ENCODE results near the gene NAGK.
"Not testable (repeated sequence)": the region's sequence is repeated elsewhere in the genome, so short reads cannot be mapped to it uniquely, and the experiment has no call there.

DNA sequence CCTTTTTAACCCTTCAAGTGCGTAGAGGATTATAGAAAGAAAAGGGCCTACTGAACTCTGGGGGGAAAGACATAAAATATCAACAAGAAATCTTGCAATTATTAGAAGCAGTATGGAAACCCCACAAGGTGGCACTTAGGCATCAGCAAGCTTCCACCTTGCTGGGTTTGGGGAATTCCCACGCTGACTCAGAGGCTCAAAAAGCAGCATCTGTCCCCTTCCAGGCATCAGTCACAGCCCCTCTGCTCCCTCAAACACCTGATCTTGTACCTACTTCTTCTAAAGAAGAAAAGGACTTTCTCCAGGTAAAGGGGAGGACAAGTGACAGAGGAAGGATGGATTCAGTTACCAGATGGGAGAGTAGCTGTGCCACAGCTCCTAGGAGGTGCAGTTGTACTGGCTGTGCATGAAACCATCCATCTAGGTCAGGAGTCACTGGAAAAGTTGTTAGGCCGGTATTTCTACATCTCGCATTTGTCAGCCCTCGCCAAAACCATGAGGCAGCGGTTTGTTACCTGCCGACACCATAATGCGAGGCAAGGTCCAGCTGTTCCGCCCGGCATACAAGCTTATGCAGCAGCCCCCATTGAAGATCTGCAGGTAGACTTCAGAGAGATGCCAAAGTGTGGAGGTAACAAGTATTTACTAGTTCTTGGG lies 18.6 kb upstream of the NAGK start:
- TF ChIP-seq, protein P1, sequence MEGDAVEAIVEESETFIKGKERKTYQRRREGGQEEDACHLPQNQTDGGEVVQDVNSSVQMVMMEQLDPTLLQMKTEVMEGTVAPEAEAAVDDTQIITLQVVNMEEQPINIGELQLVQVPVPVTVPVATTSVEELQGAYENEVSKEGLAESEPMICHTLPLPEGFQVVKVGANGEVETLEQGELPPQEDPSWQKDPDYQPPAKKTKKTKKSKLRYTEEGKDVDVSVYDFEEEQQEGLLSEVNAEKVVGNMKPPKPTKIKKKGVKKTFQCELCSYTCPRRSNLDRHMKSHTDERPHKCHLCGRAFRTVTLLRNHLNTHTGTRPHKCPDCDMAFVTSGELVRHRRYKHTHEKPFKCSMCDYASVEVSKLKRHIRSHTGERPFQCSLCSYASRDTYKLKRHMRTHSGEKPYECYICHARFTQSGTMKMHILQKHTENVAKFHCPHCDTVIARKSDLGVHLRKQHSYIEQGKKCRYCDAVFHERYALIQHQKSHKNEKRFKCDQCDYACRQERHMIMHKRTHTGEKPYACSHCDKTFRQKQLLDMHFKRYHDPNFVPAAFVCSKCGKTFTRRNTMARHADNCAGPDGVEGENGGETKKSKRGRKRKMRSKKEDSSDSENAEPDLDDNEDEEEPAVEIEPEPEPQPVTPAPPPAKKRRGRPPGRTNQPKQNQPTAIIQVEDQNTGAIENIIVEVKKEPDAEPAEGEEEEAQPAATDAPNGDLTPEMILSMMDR (tag by site-specific recombination; IDR thresholded peaks at IDR 0.05), result not testable (repeated sequence)
- TF ChIP-seq, protein P2, sequence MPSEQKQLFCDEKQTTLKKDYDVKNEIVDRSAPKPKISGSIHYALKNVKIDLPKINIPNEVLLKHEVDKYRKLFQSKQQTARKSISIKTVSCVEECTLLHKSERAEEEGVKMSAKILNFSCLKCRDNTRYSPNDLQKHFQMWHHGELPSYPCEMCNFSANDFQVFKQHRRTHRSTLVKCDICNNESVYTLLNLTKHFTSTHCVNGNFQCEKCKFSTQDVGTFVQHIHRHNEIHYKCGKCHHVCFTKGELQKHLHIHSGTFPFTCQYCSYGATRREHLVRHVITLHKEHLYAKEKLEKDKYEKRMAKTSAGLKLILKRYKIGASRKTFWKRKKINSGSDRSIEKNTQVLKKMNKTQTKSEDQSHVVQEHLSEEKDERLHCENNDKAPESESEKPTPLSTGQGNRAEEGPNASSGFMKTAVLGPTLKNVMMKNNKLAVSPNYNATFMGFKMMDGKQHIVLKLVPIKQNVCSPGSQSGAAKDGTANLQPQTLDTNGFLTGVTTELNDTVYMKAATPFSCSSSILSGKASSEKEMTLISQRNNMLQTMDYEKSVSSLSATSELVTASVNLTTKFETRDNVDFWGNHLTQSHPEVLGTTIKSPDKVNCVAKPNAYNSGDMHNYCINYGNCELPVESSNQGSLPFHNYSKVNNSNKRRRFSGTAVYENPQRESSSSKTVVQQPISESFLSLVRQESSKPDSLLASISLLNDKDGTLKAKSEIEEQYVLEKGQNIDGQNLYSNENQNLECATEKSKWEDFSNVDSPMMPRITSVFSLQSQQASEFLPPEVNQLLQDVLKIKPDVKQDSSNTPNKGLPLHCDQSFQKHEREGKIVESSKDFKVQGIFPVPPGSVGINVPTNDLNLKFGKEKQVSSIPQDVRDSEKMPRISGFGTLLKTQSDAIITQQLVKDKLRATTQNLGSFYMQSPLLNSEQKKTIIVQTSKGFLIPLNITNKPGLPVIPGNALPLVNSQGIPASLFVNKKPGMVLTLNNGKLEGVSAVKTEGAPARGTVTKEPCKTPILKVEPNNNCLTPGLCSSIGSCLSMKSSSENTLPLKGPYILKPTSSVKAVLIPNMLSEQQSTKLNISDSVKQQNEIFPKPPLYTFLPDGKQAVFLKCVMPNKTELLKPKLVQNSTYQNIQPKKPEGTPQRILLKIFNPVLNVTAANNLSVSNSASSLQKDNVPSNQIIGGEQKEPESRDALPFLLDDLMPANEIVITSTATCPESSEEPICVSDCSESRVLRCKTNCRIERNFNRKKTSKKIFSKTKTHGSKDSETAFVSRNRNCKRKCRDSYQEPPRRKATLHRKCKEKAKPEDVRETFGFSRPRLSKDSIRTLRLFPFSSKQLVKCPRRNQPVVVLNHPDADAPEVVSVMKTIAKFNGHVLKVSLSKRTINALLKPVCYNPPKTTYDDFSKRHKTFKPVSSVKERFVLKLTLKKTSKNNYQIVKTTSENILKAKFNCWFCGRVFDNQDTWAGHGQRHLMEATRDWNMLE (tag by site-specific recombination; conservative IDR thresholded peaks at IDR 0.05; ENCODE audit: low read depth), result not testable (repeated sequence)
- TF ChIP-seq, protein P3, sequence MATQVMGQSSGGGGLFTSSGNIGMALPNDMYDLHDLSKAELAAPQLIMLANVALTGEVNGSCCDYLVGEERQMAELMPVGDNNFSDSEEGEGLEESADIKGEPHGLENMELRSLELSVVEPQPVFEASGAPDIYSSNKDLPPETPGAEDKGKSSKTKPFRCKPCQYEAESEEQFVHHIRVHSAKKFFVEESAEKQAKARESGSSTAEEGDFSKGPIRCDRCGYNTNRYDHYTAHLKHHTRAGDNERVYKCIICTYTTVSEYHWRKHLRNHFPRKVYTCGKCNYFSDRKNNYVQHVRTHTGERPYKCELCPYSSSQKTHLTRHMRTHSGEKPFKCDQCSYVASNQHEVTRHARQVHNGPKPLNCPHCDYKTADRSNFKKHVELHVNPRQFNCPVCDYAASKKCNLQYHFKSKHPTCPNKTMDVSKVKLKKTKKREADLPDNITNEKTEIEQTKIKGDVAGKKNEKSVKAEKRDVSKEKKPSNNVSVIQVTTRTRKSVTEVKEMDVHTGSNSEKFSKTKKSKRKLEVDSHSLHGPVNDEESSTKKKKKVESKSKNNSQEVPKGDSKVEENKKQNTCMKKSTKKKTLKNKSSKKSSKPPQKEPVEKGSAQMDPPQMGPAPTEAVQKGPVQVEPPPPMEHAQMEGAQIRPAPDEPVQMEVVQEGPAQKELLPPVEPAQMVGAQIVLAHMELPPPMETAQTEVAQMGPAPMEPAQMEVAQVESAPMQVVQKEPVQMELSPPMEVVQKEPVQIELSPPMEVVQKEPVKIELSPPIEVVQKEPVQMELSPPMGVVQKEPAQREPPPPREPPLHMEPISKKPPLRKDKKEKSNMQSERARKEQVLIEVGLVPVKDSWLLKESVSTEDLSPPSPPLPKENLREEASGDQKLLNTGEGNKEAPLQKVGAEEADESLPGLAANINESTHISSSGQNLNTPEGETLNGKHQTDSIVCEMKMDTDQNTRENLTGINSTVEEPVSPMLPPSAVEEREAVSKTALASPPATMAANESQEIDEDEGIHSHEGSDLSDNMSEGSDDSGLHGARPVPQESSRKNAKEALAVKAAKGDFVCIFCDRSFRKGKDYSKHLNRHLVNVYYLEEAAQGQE (tag by site-specific recombination; IDR thresholded peaks at IDR 0.05), result not testable (repeated sequence)
- not testable (repeated sequence) for TF ChIP-seq ZNF416 (tag by site-specific recombination; IDR thresholded peaks at IDR 0.05); ZNF184 (tag by site-specific recombination; IDR thresholded peaks at IDR 0.05); ZNF302 (tag by site-specific recombination; IDR thresholded peaks at IDR 0.05; ENCODE audit: low read depth); TCF7L2 (IDR thresholded peaks at IDR 0.05; ENCODE audit: borderline replicate concordance, low read depth, low read length); HOXA7 (CRISPR knock-in tag; IDR thresholded peaks at IDR 0.05; ENCODE audit: borderline replicate concordance); MZF1 (tag by site-specific recombination; IDR thresholded peaks at IDR 0.05; ENCODE audit: borderline replicate concordance)
- TF ChIP-seq, protein P4, sequence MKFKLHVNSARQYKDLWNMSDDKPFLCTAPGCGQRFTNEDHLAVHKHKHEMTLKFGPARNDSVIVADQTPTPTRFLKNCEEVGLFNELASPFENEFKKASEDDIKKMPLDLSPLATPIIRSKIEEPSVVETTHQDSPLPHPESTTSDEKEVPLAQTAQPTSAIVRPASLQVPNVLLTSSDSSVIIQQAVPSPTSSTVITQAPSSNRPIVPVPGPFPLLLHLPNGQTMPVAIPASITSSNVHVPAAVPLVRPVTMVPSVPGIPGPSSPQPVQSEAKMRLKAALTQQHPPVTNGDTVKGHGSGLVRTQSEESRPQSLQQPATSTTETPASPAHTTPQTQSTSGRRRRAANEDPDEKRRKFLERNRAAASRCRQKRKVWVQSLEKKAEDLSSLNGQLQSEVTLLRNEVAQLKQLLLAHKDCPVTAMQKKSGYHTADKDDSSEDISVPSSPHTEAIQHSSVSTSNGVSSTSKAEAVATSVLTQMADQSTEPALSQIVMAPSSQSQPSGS (tag by site-specific recombination; IDR thresholded peaks at IDR 0.05; ENCODE audit: low read depth), result not testable (repeated sequence)
- TF ChIP-seq, protein P5, sequence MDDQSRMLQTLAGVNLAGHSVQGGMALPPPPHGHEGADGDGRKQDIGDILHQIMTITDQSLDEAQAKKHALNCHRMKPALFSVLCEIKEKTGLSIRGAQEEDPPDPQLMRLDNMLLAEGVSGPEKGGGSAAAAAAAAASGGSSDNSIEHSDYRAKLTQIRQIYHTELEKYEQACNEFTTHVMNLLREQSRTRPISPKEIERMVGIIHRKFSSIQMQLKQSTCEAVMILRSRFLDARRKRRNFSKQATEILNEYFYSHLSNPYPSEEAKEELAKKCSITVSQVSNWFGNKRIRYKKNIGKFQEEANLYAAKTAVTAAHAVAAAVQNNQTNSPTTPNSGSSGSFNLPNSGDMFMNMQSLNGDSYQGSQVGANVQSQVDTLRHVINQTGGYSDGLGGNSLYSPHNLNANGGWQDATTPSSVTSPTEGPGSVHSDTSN (CRISPR knock-in tag; IDR thresholded peaks at IDR 0.05), result not testable (repeated sequence)
